HepG2 (cell line): ENCODE measurements around the gene GRIN3B. TPM values are rescaled to one million over a fixed set of nuclear protein-coding genes. Genes with fewer than 3 reads are reported as not detected.

Source experiments
- ELF4 ChIP-seq: sonication (generic); formaldehyde crosslinking; IDR thresholded peaks from 2 replicates; pipeline ENCODE4 v1.5.0; 2020; ENCODE audit warnings: missing genetic modification reagents, mild to moderate bottlenecking, moderate library complexity, borderline replicate concordance
- GLMP ChIP-seq: sonication (generic); formaldehyde crosslinking; IDR thresholded peaks from 2 replicates; pipeline ENCODE4 v1.9.0; 2021; ENCODE audit warnings: missing genetic modification reagents, mild to moderate bottlenecking, borderline replicate concordance
- HMGXB4 ChIP-seq, 2 experiments: sonication (generic) in 1 of 2; formaldehyde crosslinking in 1 of 2; IDR thresholded peaks; 2 replicates each; pipeline versions ENCODE4 v1.4.0 to v1.6.1; 2018 to 2020; ENCODE audit warnings: missing genetic modification reagents in 2 of 2, borderline replicate concordance in 1 of 2, low read depth in 1 of 2, mild to moderate bottlenecking in 1 of 2, missing biosample characterization in 1 of 2
- ISL2 ChIP-seq: sonication (generic); formaldehyde crosslinking; IDR thresholded peaks from 2 replicates; pipeline ENCODE4 v1.5.0; 2020; ENCODE audit warnings: missing genetic modification reagents
- KAT7 ChIP-seq: IDR thresholded peaks from 2 replicates; pipeline ENCODE4 v1.6.1; 2018; ENCODE audit warnings: borderline replicate concordance, missing compliant biosample characterization
- MED1 ChIP-seq: sonication (generic); formaldehyde crosslinking; IDR thresholded peaks from 2 replicates; pipeline ENCODE4 v1.4.0; 2020; ENCODE audit warnings: missing genetic modification reagents
- MED13 ChIP-seq: sonication (generic); formaldehyde crosslinking; IDR thresholded peaks from 2 replicates; pipeline ENCODE4 v1.5.0; 2020; ENCODE audit warnings: missing genetic modification reagents
- MTF1 ChIP-seq: sonication (generic); formaldehyde crosslinking; IDR thresholded peaks from 2 replicates; pipeline ENCODE4 v1.5.0; 2020; ENCODE audit warnings: missing genetic modification reagents
- SMARCE1 ChIP-seq: fragments of 450-650 bp; IDR thresholded peaks from 2 replicates; pipeline ENCODE4 v1.6.1; 2017; ENCODE audit warnings: borderline replicate concordance
- SP4 ChIP-seq: sonication (generic); formaldehyde crosslinking; IDR thresholded peaks from 2 replicates; pipeline ENCODE4 v1.8.1; 2023; ENCODE audit warnings: mild to moderate bottlenecking, missing genetic modification reagents
- U2AF1 ChIP-seq: fragments of 200-400 bp; formaldehyde crosslinking; optimal IDR thresholded peaks from 2 replicates; pipeline ENCODE3; 2017; ENCODE audit warnings: mild to moderate bottlenecking, low read depth, low read length
- ZNF276 ChIP-seq: sonication (generic); formaldehyde crosslinking; IDR thresholded peaks from 2 replicates; pipeline ENCODE4 v1.4.0; 2020; ENCODE audit warnings: mild to moderate bottlenecking, low read depth, missing genetic modification reagents
- polyA plus RNA-seq, 8 experiments: library from polyadenylated mRNA; depleted of rRNA in 3 of 8; stranded (reverse) in 7 of 8; unstranded in 1 of 8; fragments of >200 nt; fragmentation: Illumina TruSeq in 4 of 8; extraction: Trizol in 4 of 8; gene quantifications; 2 replicates each; pipeline versions ENCODE4 v1.2.1 to v1.2.3, GENCODE V29; 2011 to 2016; ENCODE audit warnings: low read depth in 4 of 8, missing spikeins in 1 of 8, mixed read lengths in 1 of 8; ENCODE audit not compliant: insufficient read depth in 1 of 8
- total RNA-seq, 5 experiments: library from RNA; depleted of rRNA; stranded (reverse); fragments of >200 nt; fragmentation: Illumina TruSeq; extraction: Trizol; gene quantifications; 2 replicates each; pipeline ENCODE4 v1.2.3, GENCODE V29; 2016; ENCODE audit warnings: low read depth in 1 of 5

Gene GRIN3B
- total and polyA plus RNA-seq, 2 of the 13 experiments (the other 11 are each of a cell fraction or from before 2014, with no cell fraction given): 0.07 to 0.20 TPM

- TF ChIP-seq ISL2 (CRISPR knock-in tag): peak; percentile 46; the same call in 1 of the 2 replicates
- TF ChIP-seq ELF4 (CRISPR knock-in tag): no peak; the same call in 1 of the 2 replicates
- TF ChIP-seq SMARCE1: no peak
- 0 out of 2 replicates have a peak, but pooled peaks have one; percentile 64 for TF ChIP-seq MED1 (CRISPR knock-in tag)
- no peak; the same call in 1 of the 2 replicates for TF ChIP-seq KAT7 (CRISPR knock-in tag)
- TF ChIP-seq U2AF1: peak; percentile 13
- TF ChIP-seq MED13: no peak
- peak in 1 of 2 experiments; percentile 90; a peak in 1 of 4 replicates for TF ChIP-seq HMGXB4 (CRISPR knock-in tag; IDR thresholded peaks at IDR 0.05; ENCODE audit: borderline replicate concordance in 1 of 2, low read depth in 1 of 2)
- TF ChIP-seq ZNF276 (CRISPR knock-in tag): no peak
- TF ChIP-seq SP4 (CRISPR knock-in tag): peak; percentile 82
- no peak for TF ChIP-seq MTF1 (CRISPR knock-in tag)
- TF ChIP-seq GLMP (CRISPR knock-in tag): no peak
Observed at GRCh38 chr19:1020868-1021425, 20.7 kb downstream of the GRIN3B start, which contains the start of gene TMEM259 (continued).
